ENCODE results near the gene MCF2. TPM values are rescaled to one million over a fixed set of nuclear protein-coding genes. Genes with fewer than 3 reads are reported as not detected.

MCF2 gene
- total and polyA plus RNA-seq, 2 experiments from 2014 or later = 1.1 to 1.4 TPM

DNA sequence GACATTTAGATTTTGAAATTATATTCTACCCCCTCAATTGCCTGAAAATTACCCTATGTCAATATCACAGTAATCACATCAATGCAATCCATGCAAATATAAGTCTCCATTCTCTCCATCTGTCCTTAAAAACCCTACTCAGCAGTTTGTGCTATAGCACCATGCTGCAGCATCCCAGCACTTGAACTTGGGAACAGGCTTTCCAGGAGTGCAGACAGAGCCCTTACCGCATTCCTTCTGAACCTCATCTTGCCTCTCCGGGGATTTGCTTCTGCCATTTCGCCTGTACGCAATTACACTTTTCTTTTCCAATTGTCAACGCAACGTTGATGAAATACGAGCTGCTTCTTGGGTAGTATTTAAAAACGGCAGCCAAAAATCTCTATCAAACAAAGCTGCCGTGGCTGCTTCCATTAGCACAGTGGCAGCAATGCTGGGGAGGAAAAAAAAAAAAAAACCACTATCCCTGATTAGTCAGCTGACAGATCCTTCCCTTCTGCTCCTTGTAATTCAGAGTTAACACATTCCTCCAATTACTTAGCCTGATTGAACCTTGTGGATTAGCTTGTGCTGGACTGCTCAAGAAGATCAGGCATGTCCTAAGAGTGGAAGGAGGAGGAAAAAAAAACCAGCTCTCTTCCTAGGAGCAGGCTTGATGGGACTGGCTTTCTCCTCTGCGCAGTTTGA, 65.6 kb downstream of the MCF2 start:
- peak; percentile 38 for DNase-seq (ENCODE audit: low spot score)
- Histone ChIP-seq H3K27ac (ENCODE audit: low read depth) (no peak overlapping the region), H3K4me1 (ENCODE audit: insufficient read depth) (no peaks in the 10 kb centered on the region), H3F3A (replicated peaks; ENCODE audit: low read depth) (no peaks in the 10 kb centered on the region), H3K27me3 (ENCODE audit: insufficient read depth) (no peaks in the 10 kb centered on the region), H3K79me2 (replicated peaks; ENCODE audit: insufficient read depth) (no peaks in the 10 kb centered on the region), H2AFZ (no peak overlapping the region), H3K4me2 (no peak overlapping the region), H3K4me3 (no peak overlapping the region), H3K9me2 (ENCODE audit: insufficient read depth) (no peaks in the 10 kb centered on the region), H4K20me1 (replicated peaks; ENCODE audit: insufficient read depth) (no peaks in the 10 kb centered on the region), H3K36me3 (ENCODE audit: insufficient read depth) (no peaks in the 10 kb centered on the region)
- Mint-ChIP-seq H3K4me3 (peak overlapping the region; percentile 60; the same call in 2 of the 3 replicates), H3K27ac (no peak overlapping the region), H3K27me3 (ENCODE audit: insufficient read depth, low read depth, poor library complexity) (no peaks in the 10 kb centered on the region), H3K9me3 (no peaks in the 10 kb centered on the region), H3K36me3 (ENCODE audit: low read depth) (no peaks in the 10 kb centered on the region), H3K4me1 (peaks cover 10% of the 10 kb centered on the region)
- ATAC-seq = peak; percentile 75
- TF ChIP-seq STAT1 (IDR thresholded peaks at IDR 0.05; ENCODE audit: unreplicated experiment) = no peak
- TF ChIP-seq ZNF331 (CRISPR knock-in tag; IDR thresholded peaks at IDR 0.05; ENCODE audit: low read depth) = no peak
- no peak for TF ChIP-seq JUNB (IDR thresholded peaks at IDR 0.05; ENCODE audit: unreplicated experiment)
- TF ChIP-seq, protein P1, sequence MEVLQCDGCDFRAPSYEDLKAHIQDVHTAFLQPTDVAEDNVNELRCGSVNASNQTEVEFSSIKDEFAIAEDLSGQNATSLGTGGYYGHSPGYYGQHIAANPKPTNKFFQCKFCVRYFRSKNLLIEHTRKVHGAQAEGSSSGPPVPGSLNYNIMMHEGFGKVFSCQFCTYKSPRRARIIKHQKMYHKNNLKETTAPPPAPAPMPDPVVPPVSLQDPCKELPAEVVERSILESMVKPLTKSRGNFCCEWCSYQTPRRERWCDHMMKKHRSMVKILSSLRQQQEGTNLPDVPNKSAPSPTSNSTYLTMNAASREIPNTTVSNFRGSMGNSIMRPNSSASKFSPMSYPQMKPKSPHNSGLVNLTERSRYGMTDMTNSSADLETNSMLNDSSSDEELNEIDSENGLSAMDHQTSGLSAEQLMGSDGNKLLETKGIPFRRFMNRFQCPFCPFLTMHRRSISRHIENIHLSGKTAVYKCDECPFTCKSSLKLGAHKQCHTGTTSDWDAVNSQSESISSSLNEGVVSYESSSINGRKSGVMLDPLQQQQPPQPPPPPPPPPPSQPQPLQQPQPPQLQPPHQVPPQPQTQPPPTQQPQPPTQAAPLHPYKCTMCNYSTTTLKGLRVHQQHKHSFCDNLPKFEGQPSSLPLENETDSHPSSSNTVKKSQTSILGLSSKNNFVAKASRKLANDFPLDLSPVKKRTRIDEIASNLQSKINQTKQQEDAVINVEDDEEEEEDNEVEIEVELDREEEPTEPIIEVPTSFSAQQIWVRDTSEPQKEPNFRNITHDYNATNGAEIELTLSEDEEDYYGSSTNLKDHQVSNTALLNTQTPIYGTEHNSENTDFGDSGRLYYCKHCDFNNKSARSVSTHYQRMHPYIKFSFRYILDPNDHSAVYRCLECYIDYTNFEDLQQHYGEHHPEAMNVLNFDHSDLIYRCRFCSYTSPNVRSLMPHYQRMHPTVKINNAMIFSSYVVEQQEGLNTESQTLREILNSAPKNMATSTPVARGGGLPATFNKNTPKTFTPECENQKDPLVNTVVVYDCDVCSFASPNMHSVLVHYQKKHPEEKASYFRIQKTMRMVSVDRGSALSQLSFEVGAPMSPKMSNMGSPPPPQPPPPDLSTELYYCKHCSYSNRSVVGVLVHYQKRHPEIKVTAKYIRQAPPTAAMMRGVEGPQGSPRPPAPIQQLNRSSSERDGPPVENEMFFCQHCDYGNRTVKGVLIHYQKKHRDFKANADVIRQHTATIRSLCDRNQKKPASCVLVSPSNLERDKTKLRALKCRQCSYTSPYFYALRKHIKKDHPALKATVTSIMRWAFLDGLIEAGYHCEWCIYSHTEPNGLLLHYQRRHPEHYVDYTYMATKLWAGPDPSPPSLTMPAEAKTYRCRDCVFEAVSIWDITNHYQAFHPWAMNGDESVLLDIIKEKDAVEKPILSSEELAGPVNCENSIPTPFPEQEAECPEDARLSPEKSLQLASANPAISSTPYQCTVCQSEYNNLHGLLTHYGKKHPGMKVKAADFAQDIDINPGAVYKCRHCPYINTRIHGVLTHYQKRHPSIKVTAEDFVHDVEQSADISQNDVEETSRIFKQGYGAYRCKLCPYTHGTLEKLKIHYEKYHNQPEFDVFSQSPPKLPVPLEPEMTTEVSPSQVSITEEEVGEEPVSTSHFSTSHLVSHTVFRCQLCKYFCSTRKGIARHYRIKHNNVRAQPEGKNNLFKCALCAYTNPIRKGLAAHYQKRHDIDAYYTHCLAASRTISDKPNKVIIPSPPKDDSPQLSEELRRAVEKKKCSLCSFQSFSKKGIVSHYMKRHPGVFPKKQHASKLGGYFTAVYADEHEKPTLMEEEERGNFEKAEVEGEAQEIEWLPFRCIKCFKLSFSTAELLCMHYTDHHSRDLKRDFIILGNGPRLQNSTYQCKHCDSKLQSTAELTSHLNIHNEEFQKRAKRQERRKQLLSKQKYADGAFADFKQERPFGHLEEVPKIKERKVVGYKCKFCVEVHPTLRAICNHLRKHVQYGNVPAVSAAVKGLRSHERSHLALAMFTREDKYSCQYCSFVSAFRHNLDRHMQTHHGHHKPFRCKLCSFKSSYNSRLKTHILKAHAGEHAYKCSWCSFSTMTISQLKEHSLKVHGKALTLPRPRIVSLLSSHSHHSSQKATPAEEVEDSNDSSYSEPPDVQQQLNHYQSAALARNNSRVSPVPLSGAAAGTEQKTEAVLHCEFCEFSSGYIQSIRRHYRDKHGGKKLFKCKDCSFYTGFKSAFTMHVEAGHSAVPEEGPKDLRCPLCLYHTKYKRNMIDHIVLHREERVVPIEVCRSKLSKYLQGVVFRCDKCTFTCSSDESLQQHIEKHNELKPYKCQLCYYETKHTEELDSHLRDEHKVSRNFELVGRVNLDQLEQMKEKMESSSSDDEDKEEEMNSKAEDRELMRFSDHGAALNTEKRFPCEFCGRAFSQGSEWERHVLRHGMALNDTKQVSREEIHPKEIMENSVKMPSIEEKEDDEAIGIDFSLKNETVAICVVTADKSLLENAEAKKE (CRISPR knock-in tag; IDR thresholded peaks at IDR 0.05) = no peak
- no peak for TF ChIP-seq ZNF114 (CRISPR knock-in tag; IDR thresholded peaks at IDR 0.05)
- TF ChIP-seq, protein P2, sequence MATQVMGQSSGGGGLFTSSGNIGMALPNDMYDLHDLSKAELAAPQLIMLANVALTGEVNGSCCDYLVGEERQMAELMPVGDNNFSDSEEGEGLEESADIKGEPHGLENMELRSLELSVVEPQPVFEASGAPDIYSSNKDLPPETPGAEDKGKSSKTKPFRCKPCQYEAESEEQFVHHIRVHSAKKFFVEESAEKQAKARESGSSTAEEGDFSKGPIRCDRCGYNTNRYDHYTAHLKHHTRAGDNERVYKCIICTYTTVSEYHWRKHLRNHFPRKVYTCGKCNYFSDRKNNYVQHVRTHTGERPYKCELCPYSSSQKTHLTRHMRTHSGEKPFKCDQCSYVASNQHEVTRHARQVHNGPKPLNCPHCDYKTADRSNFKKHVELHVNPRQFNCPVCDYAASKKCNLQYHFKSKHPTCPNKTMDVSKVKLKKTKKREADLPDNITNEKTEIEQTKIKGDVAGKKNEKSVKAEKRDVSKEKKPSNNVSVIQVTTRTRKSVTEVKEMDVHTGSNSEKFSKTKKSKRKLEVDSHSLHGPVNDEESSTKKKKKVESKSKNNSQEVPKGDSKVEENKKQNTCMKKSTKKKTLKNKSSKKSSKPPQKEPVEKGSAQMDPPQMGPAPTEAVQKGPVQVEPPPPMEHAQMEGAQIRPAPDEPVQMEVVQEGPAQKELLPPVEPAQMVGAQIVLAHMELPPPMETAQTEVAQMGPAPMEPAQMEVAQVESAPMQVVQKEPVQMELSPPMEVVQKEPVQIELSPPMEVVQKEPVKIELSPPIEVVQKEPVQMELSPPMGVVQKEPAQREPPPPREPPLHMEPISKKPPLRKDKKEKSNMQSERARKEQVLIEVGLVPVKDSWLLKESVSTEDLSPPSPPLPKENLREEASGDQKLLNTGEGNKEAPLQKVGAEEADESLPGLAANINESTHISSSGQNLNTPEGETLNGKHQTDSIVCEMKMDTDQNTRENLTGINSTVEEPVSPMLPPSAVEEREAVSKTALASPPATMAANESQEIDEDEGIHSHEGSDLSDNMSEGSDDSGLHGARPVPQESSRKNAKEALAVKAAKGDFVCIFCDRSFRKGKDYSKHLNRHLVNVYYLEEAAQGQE (IDR thresholded peaks at IDR 0.05; ENCODE audit: unreplicated experiment) = no peak
- TF ChIP-seq, protein P3, sequence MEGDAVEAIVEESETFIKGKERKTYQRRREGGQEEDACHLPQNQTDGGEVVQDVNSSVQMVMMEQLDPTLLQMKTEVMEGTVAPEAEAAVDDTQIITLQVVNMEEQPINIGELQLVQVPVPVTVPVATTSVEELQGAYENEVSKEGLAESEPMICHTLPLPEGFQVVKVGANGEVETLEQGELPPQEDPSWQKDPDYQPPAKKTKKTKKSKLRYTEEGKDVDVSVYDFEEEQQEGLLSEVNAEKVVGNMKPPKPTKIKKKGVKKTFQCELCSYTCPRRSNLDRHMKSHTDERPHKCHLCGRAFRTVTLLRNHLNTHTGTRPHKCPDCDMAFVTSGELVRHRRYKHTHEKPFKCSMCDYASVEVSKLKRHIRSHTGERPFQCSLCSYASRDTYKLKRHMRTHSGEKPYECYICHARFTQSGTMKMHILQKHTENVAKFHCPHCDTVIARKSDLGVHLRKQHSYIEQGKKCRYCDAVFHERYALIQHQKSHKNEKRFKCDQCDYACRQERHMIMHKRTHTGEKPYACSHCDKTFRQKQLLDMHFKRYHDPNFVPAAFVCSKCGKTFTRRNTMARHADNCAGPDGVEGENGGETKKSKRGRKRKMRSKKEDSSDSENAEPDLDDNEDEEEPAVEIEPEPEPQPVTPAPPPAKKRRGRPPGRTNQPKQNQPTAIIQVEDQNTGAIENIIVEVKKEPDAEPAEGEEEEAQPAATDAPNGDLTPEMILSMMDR (conservative IDR thresholded peaks at IDR 0.05; ENCODE audit: low read depth in 2 of 2) = no peak
- no peak for TF ChIP-seq NANOG (IDR thresholded peaks at IDR 0.05; ENCODE audit: borderline replicate concordance)
- no peak for TF ChIP-seq POLR2AphosphoS5 (IDR thresholded peaks at IDR 0.05; ENCODE audit: low read depth)
- no peak for TF ChIP-seq CREB1 (CRISPR knock-in tag; IDR thresholded peaks at IDR 0.05; ENCODE audit: low read depth)
- no peak for TF ChIP-seq EZH2phosphoT487 (IDR thresholded peaks at IDR 0.05; ENCODE audit: unreplicated experiment)
